Stromal cell of bone marrow (primary cell): Measurements from ENCODE around the gene MRPS35.

Experiments used
- DNase-seq: peaks from one replicate; pipeline ENCODE4 v3.0.0-alpha.2; 2012; ENCODE audit warnings: low read depth

Gene MRPS35

DNA sequence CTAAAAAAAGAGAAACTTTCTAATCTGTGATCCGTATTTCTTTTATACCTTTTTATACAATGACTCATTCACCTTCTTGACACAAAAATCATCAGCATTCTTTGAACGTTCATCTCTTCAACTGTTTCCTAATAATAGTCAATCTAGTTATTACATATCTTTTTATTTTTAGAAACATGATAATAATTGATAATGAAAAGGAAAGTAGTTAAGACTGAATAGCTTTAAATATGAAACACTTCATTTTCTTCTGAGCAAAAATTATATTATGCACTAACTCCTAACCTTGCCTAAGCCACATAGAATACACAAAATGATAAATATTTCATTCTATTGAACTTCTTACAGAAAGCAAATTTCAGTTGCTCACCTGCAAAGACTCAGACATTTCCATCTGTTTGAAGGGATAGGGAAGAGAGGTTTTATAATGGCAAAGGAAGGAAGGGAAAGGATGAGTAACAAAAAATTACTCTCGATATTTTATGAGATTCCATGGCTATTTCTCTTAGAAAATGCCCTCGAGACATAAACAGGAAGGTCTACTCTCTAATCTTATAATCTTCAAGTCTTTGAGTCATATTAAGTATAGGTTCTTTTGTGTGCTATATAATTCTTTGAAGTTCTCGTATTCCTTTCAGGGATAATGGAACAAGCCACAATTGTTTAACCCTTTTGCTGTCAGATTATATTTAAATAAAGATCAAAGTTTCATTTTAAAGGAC lies 61.9 kb downstream of the MRPS35 start:
- DNase-seq, result no peak

DNA sequence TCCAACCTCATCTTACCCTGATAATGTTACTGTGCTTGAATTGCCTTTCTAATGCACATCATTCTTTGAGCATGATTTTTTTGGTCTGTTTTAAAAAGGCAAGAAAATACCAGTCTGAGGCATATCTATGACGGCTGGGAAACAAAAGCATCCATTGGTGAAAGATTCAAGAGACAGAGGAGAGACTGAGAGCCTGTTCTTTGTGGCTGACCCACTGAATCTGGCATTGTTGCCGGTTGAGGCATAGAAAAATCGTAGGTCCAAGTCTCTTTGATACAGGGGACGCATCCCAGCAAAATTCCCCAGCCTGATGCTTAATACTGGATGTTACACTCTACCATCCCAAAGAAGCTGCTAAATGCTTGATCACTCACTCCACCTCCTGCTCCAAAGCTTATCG lies 66.5 kb downstream of the MRPS35 start:
- DNase-seq, result no peak

GRCh38 chr12:27778206-27778605 lies 67.6 kb downstream of the MRPS35 start:
- DNase-seq, result no peak

GRCh38 chr12:27779416-27779919 lies 68.8 kb downstream of the MRPS35 start:
- DNase-seq, result no peak

DNA sequence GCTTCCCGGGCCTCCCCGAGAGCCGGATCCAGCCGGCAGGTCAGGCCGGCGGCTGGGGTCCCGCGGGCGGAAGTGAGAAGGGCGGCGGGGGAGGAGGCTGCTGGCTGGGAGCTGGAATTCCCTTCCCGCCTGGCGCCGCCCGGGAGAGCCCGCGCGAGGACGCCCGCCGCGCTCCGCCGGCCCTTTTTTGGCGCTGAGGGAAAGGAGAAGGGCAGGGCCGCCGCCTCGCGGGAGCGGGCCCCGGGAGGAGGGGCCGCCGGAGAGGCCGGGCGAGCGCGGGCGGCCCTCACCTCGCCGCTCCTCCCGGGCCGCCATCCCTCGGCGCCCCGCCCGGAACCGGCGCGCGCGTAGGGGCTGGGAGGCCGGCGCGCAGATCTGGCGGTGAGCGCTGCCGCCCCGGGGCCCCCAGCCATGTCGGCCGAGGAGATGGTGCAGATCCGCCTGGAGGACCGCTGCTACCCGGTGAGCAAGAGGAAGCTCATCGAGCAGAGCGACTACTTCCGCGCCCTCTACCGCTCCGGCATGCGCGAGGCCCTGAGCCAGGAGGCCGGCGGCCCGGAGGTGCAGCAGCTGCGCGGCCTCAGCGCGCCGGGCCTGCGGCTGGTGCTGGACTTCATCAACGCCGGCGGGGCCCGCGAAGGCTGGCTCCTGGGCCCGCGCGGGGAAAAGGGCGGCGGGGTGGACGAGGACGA lies 69.4 kb downstream of the MRPS35 start, which contains the start of the genes KLHL42 and MANSC4:
KLHL42 (plus strand) TSS at position 314 of the 692 bp plus-strand sequence; CDS start at position 412, 98 bp downstream.
MANSC4 (minus strand) TSS at position 317 of the 692 bp plus-strand sequence. CDS start 8,960 bp downstream, outside the sequence.
- DNase-seq, result peak; percentile 44

- DNase-seq, result no peak
Measured at GRCh38 chr12:27780612-27781408, 70.2 kb downstream of the MRPS35 start.

- DNase-seq, result no peak
Measured at GRCh38 chr12:27781680-27782079, 71.0 kb downstream of the MRPS35 start.

GRCh38 chr12:27782481-27782880 lies 71.8 kb downstream of the MRPS35 start:
- DNase-seq, result no peak

DNA sequence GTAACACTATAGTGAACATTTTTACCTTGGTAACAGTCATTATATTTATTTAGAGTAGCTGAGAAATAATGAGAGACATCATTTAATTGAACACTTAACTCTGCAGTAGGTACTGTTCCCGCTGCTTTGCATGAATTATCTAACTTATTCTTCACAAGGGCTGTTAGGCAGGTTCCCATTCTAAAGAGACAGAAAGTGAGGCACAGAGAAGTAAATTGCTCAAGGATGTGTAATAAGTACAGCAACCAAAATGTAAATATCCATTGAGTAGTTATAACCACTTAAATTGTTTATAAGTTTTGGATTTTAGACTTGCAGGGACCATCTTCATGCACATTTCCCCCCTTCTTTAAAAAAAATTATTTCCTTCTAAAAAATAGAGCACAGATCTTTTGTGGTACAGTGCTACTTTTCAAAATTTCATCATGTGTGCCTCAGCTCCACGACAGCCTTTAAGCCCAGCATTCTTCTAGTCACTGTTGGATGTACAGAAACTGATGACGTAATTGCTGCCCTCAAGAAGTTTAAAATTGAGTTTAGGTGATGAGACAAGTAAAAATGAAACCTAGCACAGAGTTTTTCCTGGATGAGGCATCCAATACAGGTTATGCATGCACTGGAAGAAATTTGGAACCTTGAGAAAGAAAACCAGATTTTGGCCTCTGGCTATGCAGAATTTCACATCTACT lies 75.4 kb downstream of the MRPS35 start:
- DNase-seq, result no peak

- DNase-seq, result no peak
Measured at GRCh38 chr12:27787559-27787958, 76.9 kb downstream of the MRPS35 start.

- DNase-seq, result no peak
Measured at GRCh38 chr12:27790179-27790578, 79.5 kb downstream of the MRPS35 start.

DNA sequence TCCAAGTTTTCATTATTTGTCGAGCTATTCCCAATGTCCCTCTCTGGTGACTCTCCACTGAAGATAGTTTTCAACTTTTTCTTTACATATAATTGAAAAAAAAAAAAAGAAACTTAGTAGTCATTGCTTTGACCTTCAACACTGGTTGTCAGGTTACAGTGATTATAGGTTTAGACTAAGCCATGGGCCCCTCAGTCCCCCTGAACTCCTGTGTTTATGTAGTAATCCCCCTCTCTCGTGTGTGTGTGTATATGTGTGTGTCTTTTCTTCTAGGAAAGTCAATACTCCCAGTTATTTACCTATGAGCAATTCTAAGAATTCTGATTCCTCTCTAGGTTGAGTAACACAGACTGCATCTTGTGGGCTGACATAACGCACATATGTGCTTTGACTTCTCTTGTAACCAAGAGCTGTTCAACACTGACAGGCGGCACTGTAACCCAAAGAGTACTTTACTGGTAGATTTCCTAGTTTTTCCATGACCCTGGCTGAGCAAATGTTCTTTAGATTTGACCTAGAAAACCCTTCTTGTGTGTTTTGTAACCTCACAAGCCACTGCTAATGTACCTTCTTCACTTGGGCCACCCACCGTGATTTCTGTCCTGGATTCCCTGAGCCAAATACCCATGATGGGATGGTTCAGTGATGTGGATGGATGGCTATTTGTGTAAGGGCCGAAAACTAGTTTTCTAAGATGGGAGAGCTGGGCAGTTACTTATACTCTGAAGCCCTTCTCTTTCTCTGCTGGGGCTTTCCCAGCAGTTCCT lies 84.4 kb downstream of the MRPS35 start:
- no peak for DNase-seq

GRCh38 chr12:27796128-27796527 lies 85.5 kb downstream of the MRPS35 start:
- DNase-seq, result no peak

GRCh38 chr12:27797301-27798025 lies 86.8 kb downstream of the MRPS35 start:
- no peak for DNase-seq

GRCh38 chr12:27800819-27801218 lies 90.2 kb downstream of the MRPS35 start:
- DNase-seq, result no peak

DNA sequence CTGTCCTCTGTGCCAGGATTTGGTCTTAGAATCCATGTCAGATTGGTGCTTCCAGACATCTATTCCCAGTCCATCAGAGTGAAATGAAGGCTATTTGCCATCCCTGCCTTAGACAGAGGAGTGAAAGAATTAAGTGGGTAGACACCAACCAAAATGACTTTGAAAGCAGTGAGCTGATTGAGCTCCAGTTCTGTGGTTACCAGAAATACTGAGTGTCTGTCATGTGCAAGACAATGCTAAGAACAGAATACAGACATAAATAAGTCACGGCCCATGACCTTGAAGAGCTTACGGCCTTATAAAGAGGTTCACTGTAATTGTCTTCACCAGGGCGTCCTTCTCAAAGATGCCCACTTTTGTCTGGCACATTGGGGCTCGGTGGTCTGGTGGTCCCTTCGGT lies 91.0 kb downstream of the MRPS35 start:
- DNase-seq, result no peak

DNA sequence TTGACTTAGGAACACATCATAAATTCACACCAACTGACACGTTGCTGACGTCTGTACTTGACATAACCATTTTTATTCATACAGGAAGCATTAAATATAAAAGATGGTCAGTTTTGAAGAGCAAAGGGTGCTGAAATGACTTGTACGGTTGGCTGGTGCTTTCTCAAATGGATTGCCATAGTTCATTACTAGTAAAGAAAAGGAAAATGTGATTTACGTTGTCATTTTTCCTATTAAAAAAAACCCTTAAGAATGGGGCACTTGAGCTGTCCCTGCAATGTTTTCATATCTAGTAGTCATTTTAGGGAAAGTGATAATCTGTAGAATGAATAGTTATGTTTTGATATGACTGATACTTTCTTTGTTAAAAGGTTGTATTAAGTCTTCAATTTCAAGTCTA lies 91.9 kb downstream of the MRPS35 start:
- no peak for DNase-seq

- no peak for DNase-seq
Measured at GRCh38 chr12:27802936-27803335, 92.3 kb downstream of the MRPS35 start.

DNA sequence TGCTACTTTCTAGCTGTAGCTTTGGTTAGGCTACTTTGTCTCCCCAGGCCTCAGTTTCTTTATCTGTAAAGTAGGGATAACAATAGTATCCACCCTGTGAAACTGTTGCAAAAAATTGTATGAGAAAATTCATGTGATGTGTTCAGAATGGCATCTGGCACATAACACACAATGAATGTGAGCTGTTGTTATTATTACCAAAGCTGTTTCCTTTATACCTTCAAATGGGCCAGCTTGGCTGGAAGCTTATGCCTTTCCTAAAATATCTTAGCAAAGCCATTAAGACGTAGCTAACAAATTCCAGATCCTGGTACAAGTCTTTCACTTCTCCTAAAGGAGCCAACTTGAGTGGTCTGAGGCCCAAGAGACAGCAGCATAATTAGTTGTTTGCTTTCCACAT lies 94.6 kb downstream of the MRPS35 start:
- DNase-seq, result no peak
